Breast epithelium (tissue), 4 donors: Measurements from ENCODE around the gene ADGRL3. TPM values are rescaled to one million over a fixed set of nuclear protein-coding genes. Genes with fewer than 3 reads are reported as not detected.

Experiments
- DNase-seq, 2 donors: peaks; one replicate each; pipeline ENCODE4 v3.0.0-alpha.2; 2019; ENCODE audit warnings: low spot score in 2 of 2
- H3K27ac ChIP-seq, 2 donors: fragments of 200-600 bp; sonication (generic) in 1 of 2; one replicate each; pipeline ENCODE4 v1.5.1; 2016 to 2019; ENCODE audit warnings: mild to moderate bottlenecking in 1 of 2
- H3K27me3 ChIP-seq, 2 donors: fragments of 200-600 bp; sonication (generic) in 1 of 2; one replicate each; pipeline versions ENCODE4 v1.5.1 to v1.6.0; 2017 to 2019; ENCODE audit warnings: control low read depth in 1 of 2, mild to moderate bottlenecking in 1 of 2
- H3K36me3 ChIP-seq: fragments of 200-600 bp; one replicate; pipeline ENCODE4 v1.5.1; 2019
- H3K4me1 ChIP-seq, 2 donors: fragments of 200-600 bp; sonication (generic); one replicate each; pipeline ENCODE4 v1.5.1; 2016 to 2019; ENCODE audit warnings: control low read depth in 1 of 2
- H3K4me3 ChIP-seq, 3 donors: fragments of 200-600 bp; sonication (generic); 1 replicate in 2 of 3; 2 replicates in 1 of 3; pipeline ENCODE4 v1.5.1; 2016 to 2019; ENCODE audit warnings: mild to moderate bottlenecking in 3 of 3, moderate library complexity in 2 of 3
- H3K9me3 ChIP-seq, 2 donors: fragments of 200-600 bp; sonication (generic) in 1 of 2; one replicate each; pipeline ENCODE4 v1.5.1; 2016 to 2019; ENCODE audit warnings: control low read depth in 1 of 2
- CTCF ChIP-seq, 3 donors: fragments of 450-650 bp; IDR thresholded peaks; one replicate each; pipeline ENCODE4 v1.5.1; 2016 to 2017; ENCODE audit warnings: antibody characterized with exemption in 3 of 3, mild to moderate bottlenecking in 3 of 3, moderate library complexity in 3 of 3
- POLR2A ChIP-seq: fragments of 450-650 bp; IDR thresholded peaks from one replicate; pipeline ENCODE4 v1.6.1; 2016; ENCODE audit warnings: antibody characterized with exemption, mild to moderate bottlenecking, moderate library complexity
- POLR2AphosphoS5 ChIP-seq, 3 donors: sonication (generic); formaldehyde crosslinking; IDR thresholded peaks; one replicate each; pipeline ENCODE4 v1.6.1; 2017; ENCODE audit warnings: antibody characterized with exemption in 3 of 3
- intact Hi-C: fragments of 100-400 bp; cut with DNase I; formaldehyde crosslinking; loops from one replicate; pipeline ENCODE4 v1.15.1; 2023; ENCODE audit warnings: low total_unique reads
- total RNA-seq, 3 donors: library from RNA; depleted of rRNA; stranded (reverse); fragments of >200 nt; gene quantifications; one replicate each; pipeline ENCODE4 v1.1.0, GENCODE V29; 2016

The ADGRL3 gene
- total RNA-seq, 3 donors from 2014 or later = 4.2 to 8.2 (median 6.6) TPM

DNA sequence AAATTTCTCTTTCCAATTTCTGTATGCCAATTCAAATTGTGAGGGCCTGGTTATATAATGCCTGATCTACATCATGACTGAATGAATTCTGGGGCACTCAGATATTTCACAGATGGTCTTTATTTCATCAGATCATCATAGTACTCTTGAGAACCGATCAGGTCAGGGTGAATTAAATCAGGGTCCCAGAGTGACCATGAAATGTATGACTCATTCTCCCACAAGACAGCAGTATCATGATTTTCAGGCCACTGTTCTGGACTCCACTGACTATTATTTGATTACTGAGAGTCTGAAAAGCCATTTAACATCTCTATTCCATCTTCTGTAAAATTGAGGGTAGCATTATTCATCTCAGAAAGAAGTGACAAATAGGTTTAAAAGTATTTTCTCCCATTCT, 471.5 kb downstream of the ADGRL3 start:
- Histone ChIP-seq H3K27ac (no peak overlapping the region), H3K27me3 (no peaks in the 10 kb centered on the region), H3K9me3 (peaks cover 0 to 11% of the 10 kb centered on the region in 2 donors), H3K36me3 (no peaks in the 10 kb centered on the region), H3K4me1 (no peaks in the 10 kb centered on the region), H3K4me3 (no peak overlapping the region)
- intact Hi-C loops = no loop called here
- no peak for DNase-seq
- TF ChIP-seq POLR2AphosphoS5 (IDR thresholded peaks at IDR 0.05) (no peak), POLR2A (no peak), CTCF (IDR thresholded peaks at IDR 0.05) (no peak)

GRCh38 chr4:61675464-61675863, 475.3 kb downstream of the ADGRL3 start:
- DNase-seq = no peak
- intact Hi-C loops = no loop called here
- Histone ChIP-seq H3K4me1 (no peaks in the 10 kb centered on the region), H3K27ac (no peak overlapping the region), H3K36me3 (no peaks in the 10 kb centered on the region), H3K4me3 (no peak overlapping the region), H3K9me3 (peaks cover 0 to 4% of the 10 kb centered on the region in 2 donors), H3K27me3 (no peaks in the 10 kb centered on the region)
- TF ChIP-seq POLR2A (no peak), POLR2AphosphoS5 (IDR thresholded peaks at IDR 0.05) (no peak), CTCF (IDR thresholded peaks at IDR 0.05) (no peak)

DNA sequence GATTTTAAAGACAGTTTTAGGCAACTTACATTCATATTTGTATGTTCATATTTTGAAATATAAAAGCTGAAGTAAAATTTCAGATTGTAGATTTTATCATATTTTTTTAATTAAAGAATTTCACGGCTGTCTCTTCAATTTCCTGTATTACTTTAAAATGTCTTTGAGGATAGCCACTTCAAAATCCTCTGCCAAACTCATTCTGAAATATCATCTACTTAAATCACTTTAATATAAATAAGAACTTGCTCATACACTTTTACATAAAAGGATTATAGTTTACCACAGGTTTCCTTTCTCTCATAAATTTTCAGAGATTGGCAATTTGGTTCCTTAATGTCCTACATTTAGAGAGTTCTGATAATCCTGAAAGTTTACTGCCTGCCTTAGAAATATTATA, 478.2 kb downstream of the ADGRL3 start:
- Histone ChIP-seq H3K27me3 (no peaks in the 10 kb centered on the region), H3K4me3 (no peak overlapping the region), H3K4me1 (no peaks in the 10 kb centered on the region), H3K9me3 (no peaks in the 10 kb centered on the region), H3K27ac (no peak overlapping the region), H3K36me3 (no peaks in the 10 kb centered on the region)
- intact Hi-C loops = no loop called here
- TF ChIP-seq POLR2A (no peak), CTCF (IDR thresholded peaks at IDR 0.05) (no peak), POLR2AphosphoS5 (IDR thresholded peaks at IDR 0.05) (no peak)
- no peak for DNase-seq

GRCh38 chr4:61693520-61693919, 493.4 kb downstream of the ADGRL3 start:
- no peak for TF ChIP-seq CTCF (IDR thresholded peaks at IDR 0.05)
- no peak for TF ChIP-seq POLR2AphosphoS5 (IDR thresholded peaks at IDR 0.05)
- no peak for TF ChIP-seq POLR2A
- Histone ChIP-seq H3K27me3 (no peaks in the 10 kb centered on the region), H3K36me3 (no peaks in the 10 kb centered on the region), H3K9me3 (no peaks in the 10 kb centered on the region), H3K4me3 (no peak overlapping the region), H3K4me1 (no peaks in the 10 kb centered on the region), H3K27ac (no peak overlapping the region)
- intact Hi-C loops = no loop called here
- no peak for DNase-seq

DNA sequence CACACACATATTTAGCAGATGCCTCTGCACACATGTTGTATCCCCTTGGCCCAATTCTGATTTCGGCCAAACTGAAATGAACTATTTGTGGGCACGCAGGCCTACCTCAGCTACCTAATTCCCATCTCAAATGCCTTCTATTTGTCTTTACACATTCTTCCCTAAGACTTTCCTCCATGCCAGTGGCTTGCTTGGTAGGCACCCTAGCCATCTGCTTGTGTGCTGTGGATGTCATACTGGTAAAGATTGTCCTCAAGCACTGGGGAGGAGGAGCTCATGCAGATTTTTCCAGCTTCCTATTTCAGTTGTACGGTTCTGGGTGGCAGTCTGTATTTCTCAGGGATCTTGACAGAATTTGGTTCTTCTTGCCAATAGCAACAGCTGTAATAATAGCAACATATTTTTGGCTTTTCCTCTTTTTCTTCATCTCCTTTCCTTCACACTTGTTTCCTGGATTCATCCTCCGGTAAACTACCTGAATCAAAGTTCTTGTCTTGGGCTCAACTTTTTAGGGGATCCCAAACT, 514.3 kb downstream of the ADGRL3 start:
- Histone ChIP-seq H3K27ac (no peak overlapping the region), H3K4me1 (no peaks in the 10 kb centered on the region), H3K27me3 (no peaks in the 10 kb centered on the region), H3K4me3 (no peak overlapping the region), H3K36me3 (no peaks in the 10 kb centered on the region), H3K9me3 (no peaks in the 10 kb centered on the region)
- no peak for DNase-seq
- TF ChIP-seq POLR2AphosphoS5 (IDR thresholded peaks at IDR 0.05) = no peak
- no peak for TF ChIP-seq CTCF (IDR thresholded peaks at IDR 0.05)
- no peak for TF ChIP-seq POLR2A
- intact Hi-C loops = no loop called here
